AG04449 (cell line): ENCODE data around the gene MS4A13.

Source experiments
- CTCF ChIA-PET: fragments of 350-600 bp; formaldehyde crosslinking; extraction: SDS; loops from one replicate; lab custom pipeline; 2021; ENCODE audit warnings: antibody characterized with exemption; lab: Yijun Ruan, JAX
- POLR2A ChIA-PET: fragments of 400-600, 350-600 bp; formaldehyde crosslinking; extraction: SDS; loops from one replicate; lab custom pipeline; 2020; ENCODE audit warnings: antibody characterized with exemption, inconsistent platforms; lab: Yijun Ruan, JAX
- DNase-seq: peaks from one replicate; pipeline ENCODE4 v3.0.0-alpha.2; 2010; ENCODE audit warnings: low read depth, low spot score
- H3K4me3 ChIP-seq: 2 replicates; pipeline ENCODE4 v1.5.1; 2011; ENCODE audit warnings: low read depth, mild to moderate bottlenecking, control low read depth, low read length
- CTCF ChIP-seq: IDR thresholded peaks from one replicate; pipeline ENCODE4 v1.5.1; 2011; ENCODE audit warnings: mild to moderate bottlenecking, moderate library complexity, low read length, control low read depth, inconsistent platforms; ENCODE audit not compliant: insufficient read depth; ENCODE audit errors: missing control alignments

The MS4A13 gene

GRCh38 chr11:60492488-60493009, 22.6 kb upstream of the MS4A13 start, which contains the start of gene MS4A12:
MS4A12 (plus strand) TSS chr11:60492778; CDS start chr11:60497319, 4,541 bp downstream.
- no peak within 1 kb of the TSS for H3K4me3 ChIP-seq
- CTCF ChIA-PET = no interaction called here
- POLR2A ChIA-PET = no interaction called here
- no peak for DNase-seq
- TF ChIP-seq CTCF = no peak

- ChIA-PET CTCF (no interaction called here), POLR2A (no interaction called here)
- no peak for DNase-seq
- no peak for TF ChIP-seq CTCF
- no peak overlapping the region for H3K4me3 ChIP-seq
Observed at GRCh38 chr11:60493454-60493853, 21.7 kb upstream of the MS4A13 start.

GRCh38 chr11:60498399-60498798, 16.8 kb upstream of the MS4A13 start:
- ChIA-PET POLR2A (no interaction called here), CTCF (no interaction called here)
- no peak for TF ChIP-seq CTCF
- no peak for DNase-seq
- H3K4me3 ChIP-seq = no peak overlapping the region

GRCh38 chr11:60498853-60499252, 16.3 kb upstream of the MS4A13 start:
- no peak for DNase-seq
- ChIA-PET CTCF (no interaction called here), POLR2A (no interaction called here)
- no peak for TF ChIP-seq CTCF
- no peak overlapping the region for H3K4me3 ChIP-seq

DNA sequence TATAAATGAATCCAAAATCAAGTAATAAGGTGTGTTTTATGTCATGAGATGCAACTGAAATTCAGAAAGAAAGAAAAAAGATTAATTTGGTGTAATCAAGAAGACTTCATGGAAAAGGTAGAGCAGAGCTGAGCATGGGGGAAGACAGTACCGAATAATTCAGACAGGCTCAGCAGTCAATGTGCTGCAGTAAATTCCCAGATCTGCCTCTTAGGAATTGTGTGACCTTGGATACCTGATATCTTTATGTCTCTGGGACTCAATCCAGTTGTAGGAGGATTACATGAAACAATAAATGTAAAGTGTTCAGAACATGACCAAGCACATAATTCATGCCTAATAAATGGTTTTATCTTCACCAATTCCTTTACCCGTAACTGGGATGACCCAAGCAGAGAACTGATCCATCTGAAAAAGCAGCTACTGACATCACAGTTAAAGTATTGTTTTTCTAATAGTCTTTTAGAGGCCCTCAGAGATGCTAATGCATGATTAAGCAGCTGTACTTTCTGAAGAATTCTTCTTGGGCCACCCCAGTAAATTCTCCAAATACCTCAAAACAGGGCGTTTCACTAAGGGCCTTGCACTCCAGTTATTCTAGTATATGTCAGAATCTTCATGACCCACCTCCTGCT, 14.8 kb upstream of the MS4A13 start:
- no peak overlapping the region for H3K4me3 ChIP-seq
- no peak for TF ChIP-seq CTCF
- ChIA-PET POLR2A (no interaction called here), CTCF (no interaction called here)
- no peak for DNase-seq

GRCh38 chr11:60502221-60502775, 12.9 kb upstream of the MS4A13 start:
- POLR2A ChIA-PET = no interaction called here
- no peak for DNase-seq
- CTCF ChIA-PET = no interaction called here
- H3K4me3 ChIP-seq = no peak overlapping the region
- no peak for TF ChIP-seq CTCF
